Transverse colon (tissue), 4 donors: ENCODE measurements around the gene SMCO3. TPM values are rescaled to one million over a fixed set of nuclear protein-coding genes. Genes with fewer than 3 reads are reported as not detected.

ENCODE experiments used
- DNase-seq: peaks from one replicate; pipeline ENCODE4 v3.0.0-alpha.2; 2019
- H3K27ac ChIP-seq, 4 donors: fragments of 200-600 bp; sonication (generic); 2 replicates each; pipeline ENCODE4 v1.5.1; 2016 to 2018; ENCODE audit warnings: inconsistent platforms in 4 of 4
- H3K27me3 ChIP-seq: fragments of 200-600 bp; sonication (generic); 2 replicates; pipeline ENCODE4 v1.5.1; 2017; ENCODE audit warnings: inconsistent platforms
- H3K36me3 ChIP-seq, 4 donors: fragments of 200-600 bp; sonication (generic); 2 replicates each; pipeline ENCODE4 v1.5.1; 2017 to 2019; ENCODE audit warnings: inconsistent platforms in 4 of 4
- H3K4me1 ChIP-seq, 4 donors: fragments of 200-600 bp; sonication (generic); 2 replicates each; pipeline ENCODE4 v1.5.1; 2017 to 2020; ENCODE audit warnings: inconsistent platforms in 4 of 4
- H3K4me3 ChIP-seq, 4 donors: fragments of 200-600 bp; sonication (generic); 1 replicate in 1 of 4; 2 replicates in 3 of 4; pipeline versions ENCODE4 v1.5.1 to v1.6.1; 2017 to 2019; ENCODE audit warnings: inconsistent platforms in 4 of 4
- H3K9me3 ChIP-seq, 2 donors: fragments of 200-600 bp; sonication (generic); 2 replicates each; pipeline ENCODE4 v1.5.1; 2017 to 2019; ENCODE audit warnings: inconsistent platforms in 2 of 2
- EP300 ChIP-seq: sonication (generic); formaldehyde crosslinking; IDR thresholded peaks from one replicate; pipeline ENCODE4 v1.6.1; 2017; ENCODE audit warnings: antibody characterized with exemption, low read depth
- POLR2A ChIP-seq: fragments of 450-650 bp; IDR thresholded peaks from one replicate; pipeline ENCODE4 v1.6.1; 2016; ENCODE audit warnings: antibody characterized with exemption, mild to moderate bottlenecking, moderate library complexity
- POLR2AphosphoS5 ChIP-seq, 3 donors: sonication (generic); formaldehyde crosslinking; IDR thresholded peaks; one replicate each; pipeline ENCODE4 v1.6.1; 2016; ENCODE audit warnings: antibody characterized with exemption in 3 of 3
- WGBS, 2 donors: methylation state at CpG; one replicate each; pipeline ENCODE4 v1.1.5; 2018; ENCODE audit warnings: low coverage in 1 of 2; 5-methylcytosine and 5-hydroxymethylcytosine counted together
- in situ Hi-C, 4 donors: fragments of 200-750 bp; cut with MboI; loops; one replicate each; pipeline versions ENCODE4 v1.15.0 to v1.15.1; 2017; ENCODE audit warnings: low sequenced_read_pairs in 3 of 4, low pct_ligation_motif_present in 1 of 4, low pct_unique_long_range_greater_than_20kb in 1 of 4
- intact Hi-C: fragments of 100-400 bp; cut with DNase I; formaldehyde crosslinking; loops from one replicate; pipeline ENCODE4 v1.15.1; 2023; ENCODE audit warnings: low total_unique reads
- total RNA-seq, 4 donors: library from RNA; depleted of rRNA; stranded (reverse); fragments of >200 nt; gene quantifications; one replicate each; pipeline ENCODE4 v1.1.0, GENCODE V29; 2016
- TF ChIP-seq, protein P1 (sequence below), 5 experiments: fragments of 200-600 bp in 3 of 5; fragments of 450-650 bp in 2 of 5; sonication (generic) in 3 of 5; IDR thresholded peaks; 1 replicate in 2 of 5; 2 replicates in 3 of 5; pipeline ENCODE4 v1.5.1; 2016 to 2017; ENCODE audit warnings: antibody characterized with exemption in 5 of 5, inconsistent platforms in 3 of 5, mild to moderate bottlenecking in 2 of 5, moderate library complexity in 1 of 5

Gene SMCO3
- total RNA-seq, 4 donors from 2014 or later, result not detected

DNA sequence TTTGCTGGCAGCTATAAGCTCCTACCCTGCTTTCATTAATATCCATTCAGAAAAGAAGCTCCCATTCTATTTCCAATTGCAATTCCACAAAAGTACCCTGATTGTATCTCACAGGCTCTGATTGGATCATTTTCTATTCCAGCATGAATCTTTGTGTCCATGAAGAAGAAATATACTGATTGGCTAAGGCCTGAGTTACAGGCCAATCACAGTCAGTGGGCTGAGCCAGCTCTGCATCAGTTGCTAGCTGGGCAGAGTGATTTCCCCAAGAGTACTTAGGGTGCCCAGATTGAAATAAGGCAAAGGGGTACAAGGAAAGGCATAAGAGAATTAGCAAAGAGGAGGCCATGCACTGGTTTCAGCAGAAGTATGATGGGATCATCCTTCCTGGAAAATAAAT, 14.9 kb upstream of the SMCO3 start:
- in situ Hi-C loops (loop anchor here in 2 of 4 donors (25.0 kb wide), 2 partner anchors 433 to 683 kb away; no protein-coding TSS in a partner anchor), intact Hi-C loops (no loop called here)

DNA sequence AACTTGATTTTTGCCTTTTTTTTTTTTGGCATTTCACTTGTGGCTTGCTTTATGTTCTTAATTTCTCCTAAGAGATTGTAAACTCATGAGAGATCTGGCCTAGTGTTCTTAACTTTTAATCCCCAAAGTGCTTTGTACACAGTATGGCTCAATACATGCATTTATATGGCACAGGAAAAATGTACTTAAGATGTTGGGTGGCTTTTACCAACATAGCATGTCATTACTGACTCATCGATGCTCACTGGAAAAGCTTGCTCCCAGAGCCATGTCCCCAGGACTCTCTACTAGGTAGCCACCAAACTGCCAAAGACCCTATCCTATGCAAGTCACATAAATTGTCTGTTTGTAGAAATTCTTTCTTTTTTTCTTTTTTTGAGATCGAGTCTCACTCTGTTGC, 13.1 kb upstream of the SMCO3 start:
- TF ChIP-seq POLR2A, result no peak
- TF ChIP-seq POLR2AphosphoS5 (IDR thresholded peaks at IDR 0.05), result no peak
- TF ChIP-seq EP300, result no peak
- TF ChIP-seq, protein P1, sequence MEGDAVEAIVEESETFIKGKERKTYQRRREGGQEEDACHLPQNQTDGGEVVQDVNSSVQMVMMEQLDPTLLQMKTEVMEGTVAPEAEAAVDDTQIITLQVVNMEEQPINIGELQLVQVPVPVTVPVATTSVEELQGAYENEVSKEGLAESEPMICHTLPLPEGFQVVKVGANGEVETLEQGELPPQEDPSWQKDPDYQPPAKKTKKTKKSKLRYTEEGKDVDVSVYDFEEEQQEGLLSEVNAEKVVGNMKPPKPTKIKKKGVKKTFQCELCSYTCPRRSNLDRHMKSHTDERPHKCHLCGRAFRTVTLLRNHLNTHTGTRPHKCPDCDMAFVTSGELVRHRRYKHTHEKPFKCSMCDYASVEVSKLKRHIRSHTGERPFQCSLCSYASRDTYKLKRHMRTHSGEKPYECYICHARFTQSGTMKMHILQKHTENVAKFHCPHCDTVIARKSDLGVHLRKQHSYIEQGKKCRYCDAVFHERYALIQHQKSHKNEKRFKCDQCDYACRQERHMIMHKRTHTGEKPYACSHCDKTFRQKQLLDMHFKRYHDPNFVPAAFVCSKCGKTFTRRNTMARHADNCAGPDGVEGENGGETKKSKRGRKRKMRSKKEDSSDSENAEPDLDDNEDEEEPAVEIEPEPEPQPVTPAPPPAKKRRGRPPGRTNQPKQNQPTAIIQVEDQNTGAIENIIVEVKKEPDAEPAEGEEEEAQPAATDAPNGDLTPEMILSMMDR (IDR thresholded peaks at IDR 0.05), result no peak
- intact Hi-C loops (no loop called here), in situ Hi-C loops (loop anchor here in 2 of 4 donors (25.0 kb wide), 2 partner anchors 435 to 685 kb away; no protein-coding TSS in a partner anchor)
- H3K27ac ChIP-seq, result no peak overlapping the region
- no peak for DNase-seq
- H3K27me3 ChIP-seq, result no peaks in the 10 kb centered on the region
- no peaks in the 10 kb centered on the region for H3K4me1 ChIP-seq
- no peaks in the 10 kb centered on the region for H3K9me3 ChIP-seq
- H3K4me3 ChIP-seq, result no peak overlapping the region
- 97 to 100% methylated on average over 1 to 2 of the region's 2 CpGs for WGBS, 2 donors
- H3K36me3 ChIP-seq, result no peaks in the 10 kb centered on the region

More for the DNA sequence above, 14.9 kb upstream of the SMCO3 start:
- H3K36me3 ChIP-seq, result no peaks in the 10 kb centered on the region
- H3K27ac ChIP-seq, result no peak overlapping the region
- H3K9me3 ChIP-seq, result no peaks in the 10 kb centered on the region
- no peaks in the 10 kb centered on the region for H3K4me1 ChIP-seq
- no peak overlapping the region for H3K4me3 ChIP-seq
- TF ChIP-seq, protein P1 (IDR thresholded peaks at IDR 0.05), result no peak
- TF ChIP-seq POLR2A (no peak), POLR2AphosphoS5 (IDR thresholded peaks at IDR 0.05) (no peak), EP300 (no peak)
- no peak for DNase-seq
- H3K27me3 ChIP-seq, result no peaks in the 10 kb centered on the region

DNA sequence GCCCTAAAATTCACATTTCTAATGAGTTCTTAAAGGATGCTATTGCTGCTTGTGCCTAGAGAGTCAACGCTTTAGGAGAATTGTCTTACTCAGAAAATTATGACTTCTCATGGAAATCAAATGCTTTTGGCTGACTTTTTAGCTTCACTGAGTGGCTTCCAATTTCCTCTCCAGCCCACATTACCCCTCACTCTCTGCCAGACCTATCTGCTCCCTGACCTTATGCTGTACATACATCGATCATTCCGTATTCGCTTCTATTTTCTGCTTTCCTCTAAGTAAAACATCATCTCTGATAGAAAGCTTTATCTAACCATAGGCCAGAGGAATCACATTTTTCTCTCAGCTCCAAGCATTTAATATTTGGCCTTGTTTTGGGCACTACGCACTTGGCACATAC, 12.5 kb upstream of the SMCO3 start:
- in situ Hi-C loops (loop anchor here in 2 of 4 donors (25.0 kb wide), 2 partner anchors 436 to 686 kb away; no protein-coding TSS in a partner anchor), intact Hi-C loops (no loop called here)
- H3K27ac ChIP-seq, result no peak overlapping the region
- no peak for DNase-seq
- 86 to 89% methylated on average over 5 of the region's 5 CpGs for WGBS, 2 donors
- TF ChIP-seq POLR2AphosphoS5 (IDR thresholded peaks at IDR 0.05) (no peak), EP300 (no peak)
- TF ChIP-seq, protein P1 (IDR thresholded peaks at IDR 0.05), result no peak
- no peaks in the 10 kb centered on the region for H3K4me1 ChIP-seq
- H3K27me3 ChIP-seq, result no peaks in the 10 kb centered on the region
- H3K36me3 ChIP-seq, result no peaks in the 10 kb centered on the region
- H3K4me3 ChIP-seq, result no peak overlapping the region
- H3K9me3 ChIP-seq, result no peaks in the 10 kb centered on the region

DNA sequence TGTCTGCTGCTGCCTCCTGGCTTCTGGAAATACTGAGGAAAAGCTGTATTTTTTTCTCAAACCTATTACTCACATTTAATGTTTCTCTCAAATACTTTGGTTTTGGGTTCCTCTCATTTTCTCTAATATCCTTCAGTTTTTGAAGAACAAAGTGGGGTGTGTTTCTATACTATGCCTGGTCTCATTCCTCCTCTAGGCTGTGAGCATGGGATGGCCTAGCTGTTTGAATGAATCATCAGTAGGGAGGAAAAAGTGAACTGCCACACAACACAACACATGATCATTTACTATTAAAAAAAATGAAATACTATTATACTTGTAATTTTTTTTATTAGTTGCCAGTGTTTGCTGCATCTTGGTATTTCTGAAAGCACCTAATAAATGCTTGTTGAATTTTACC, 11.3 kb upstream of the SMCO3 start:
- H3K4me3 ChIP-seq, result no peak overlapping the region

More for the DNA sequence above, 11.3 kb upstream of the SMCO3 start:
- in situ Hi-C loops, result loop anchor here in 2 of 4 donors (25.0 kb wide), 2 partner anchors 437 to 687 kb away; no protein-coding TSS in a partner anchor
- intact Hi-C loops, result no loop called here
- Histone ChIP-seq H3K27ac (no peak overlapping the region), H3K36me3 (no peaks in the 10 kb centered on the region), H3K27me3 (no peaks in the 10 kb centered on the region), H3K9me3 (no peaks in the 10 kb centered on the region), H3K4me1 (no peaks in the 10 kb centered on the region)
- DNase-seq, result no peak
- TF ChIP-seq, protein P1 (IDR thresholded peaks at IDR 0.05), result no peak
- no peak for TF ChIP-seq POLR2A
- TF ChIP-seq EP300, result no peak
- no peak for TF ChIP-seq POLR2AphosphoS5 (IDR thresholded peaks at IDR 0.05)
